GM23248 (cell line): ENCODE data around the gene ELOVL5.

ENCODE experiments used
- EZH2 ChIP-seq: fragments of 200-600 bp; sonication (generic); IDR thresholded peaks from 2 replicates; pipeline ENCODE4 v1.6.1; 2018; ENCODE audit warnings: antibody characterized with exemption, mild to moderate bottlenecking; ENCODE audit not compliant: insufficient read depth, poor library complexity, severe bottlenecking
- EZH2phosphoT487 ChIP-seq: fragments of 200-600 bp; sonication (generic); IDR thresholded peaks from 2 replicates; pipeline ENCODE4 v1.6.1; 2018; ENCODE audit warnings: antibody characterized with exemption, moderate library complexity, mild to moderate bottlenecking, low read depth; ENCODE audit not compliant: insufficient read depth

DNA sequence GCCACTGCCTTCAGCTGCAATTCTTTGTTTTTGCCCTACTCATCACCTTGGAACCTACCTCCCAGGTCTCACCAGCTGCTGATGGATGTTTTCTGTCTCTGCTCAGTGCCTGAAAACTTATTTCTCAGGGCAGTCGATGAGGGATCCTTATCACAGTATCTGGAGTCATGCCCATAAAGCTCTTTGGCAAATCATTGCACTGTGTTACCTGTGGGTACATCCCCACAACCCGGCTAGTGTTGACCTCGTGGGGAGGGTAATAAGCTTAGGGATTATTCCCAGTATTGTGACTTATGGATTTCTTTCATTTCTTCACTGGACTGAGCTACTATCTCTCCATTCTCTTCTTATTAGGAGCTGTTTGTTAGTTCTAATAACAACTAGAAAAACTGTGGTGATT lies 91.7 kb downstream of the ELOVL5 start:
- TF ChIP-seq EZH2phosphoT487 (no peak), EZH2 (no peak)
